GM12865 (cell line): ENCODE data around the gene CATSPER3.

Source experiments
- DNase-seq: peaks from one replicate; pipeline ENCODE4 v3.0.0; 2010; ENCODE audit warnings: low read depth
- H3K4me3 ChIP-seq: 2 replicates; pipeline ENCODE4 v1.5.1; 2011; ENCODE audit warnings: mild to moderate bottlenecking, low read depth, low read length, control low read depth
- TF ChIP-seq, protein P1 (sequence below): IDR thresholded peaks from 2 replicates; pipeline ENCODE4 v1.5.1; 2011; ENCODE audit warnings: low read length, control low read depth, low read depth, inconsistent platforms; ENCODE audit not compliant: insufficient read depth; ENCODE audit errors: missing control alignments

The CATSPER3 gene

GRCh38 chr5:135013947-135014570, 46.4 kb downstream of the CATSPER3 start:
- TF ChIP-seq, protein P1, sequence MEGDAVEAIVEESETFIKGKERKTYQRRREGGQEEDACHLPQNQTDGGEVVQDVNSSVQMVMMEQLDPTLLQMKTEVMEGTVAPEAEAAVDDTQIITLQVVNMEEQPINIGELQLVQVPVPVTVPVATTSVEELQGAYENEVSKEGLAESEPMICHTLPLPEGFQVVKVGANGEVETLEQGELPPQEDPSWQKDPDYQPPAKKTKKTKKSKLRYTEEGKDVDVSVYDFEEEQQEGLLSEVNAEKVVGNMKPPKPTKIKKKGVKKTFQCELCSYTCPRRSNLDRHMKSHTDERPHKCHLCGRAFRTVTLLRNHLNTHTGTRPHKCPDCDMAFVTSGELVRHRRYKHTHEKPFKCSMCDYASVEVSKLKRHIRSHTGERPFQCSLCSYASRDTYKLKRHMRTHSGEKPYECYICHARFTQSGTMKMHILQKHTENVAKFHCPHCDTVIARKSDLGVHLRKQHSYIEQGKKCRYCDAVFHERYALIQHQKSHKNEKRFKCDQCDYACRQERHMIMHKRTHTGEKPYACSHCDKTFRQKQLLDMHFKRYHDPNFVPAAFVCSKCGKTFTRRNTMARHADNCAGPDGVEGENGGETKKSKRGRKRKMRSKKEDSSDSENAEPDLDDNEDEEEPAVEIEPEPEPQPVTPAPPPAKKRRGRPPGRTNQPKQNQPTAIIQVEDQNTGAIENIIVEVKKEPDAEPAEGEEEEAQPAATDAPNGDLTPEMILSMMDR = no peak
- DNase-seq = no peak
- H3K4me3 ChIP-seq = no peak overlapping the region

GRCh38 chr5:135015942-135016341, 48.2 kb downstream of the CATSPER3 start:
- TF ChIP-seq, protein P1 = no peak
- H3K4me3 ChIP-seq = no peak overlapping the region
- no peak for DNase-seq

DNA sequence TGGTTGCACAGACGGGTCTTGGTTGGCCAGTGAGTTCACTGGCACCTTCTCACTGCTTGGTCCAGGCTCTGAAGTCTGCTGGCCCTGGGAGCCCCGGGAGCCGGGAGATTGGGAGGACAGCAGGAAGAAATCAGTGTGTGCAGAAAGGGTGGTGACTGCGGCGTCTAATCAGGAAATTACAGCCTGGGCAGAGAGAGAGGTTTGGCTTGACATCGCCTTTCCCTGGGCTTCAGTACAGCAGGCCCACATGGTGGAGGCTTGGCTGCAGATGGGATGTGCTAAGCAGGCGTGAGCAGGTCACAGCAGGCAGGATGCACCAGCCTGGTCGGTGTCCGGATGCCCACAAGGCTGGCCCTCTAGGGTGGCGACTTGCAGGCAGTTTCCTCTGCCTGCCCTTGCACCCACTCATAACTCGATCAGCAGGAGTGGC, 49.2 kb downstream of the CATSPER3 start:
- no peak for DNase-seq
- no peak overlapping the region for H3K4me3 ChIP-seq
- TF ChIP-seq, protein P1 = no peak

DNA sequence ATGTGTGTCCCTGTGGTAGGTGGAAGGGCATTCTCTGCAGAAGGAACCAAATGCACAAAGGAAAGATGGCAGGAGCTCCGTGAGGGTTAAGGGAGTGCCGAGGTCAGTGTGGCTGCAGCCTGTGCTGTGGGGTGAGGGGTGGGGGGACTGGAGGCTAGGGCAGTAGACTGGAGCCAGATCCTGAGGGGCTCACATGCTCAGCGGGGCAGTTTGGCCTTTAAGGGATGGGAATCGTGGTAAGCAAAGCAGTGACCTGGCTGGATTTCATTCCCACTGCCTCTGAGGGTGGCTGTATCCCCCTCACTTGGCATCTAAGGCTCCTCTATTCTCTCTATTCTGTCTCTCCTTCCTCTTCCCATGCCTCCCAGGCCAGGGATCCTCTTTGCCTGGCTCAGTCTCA, 50.8 kb downstream of the CATSPER3 start:
- DNase-seq = no peak
- H3K4me3 ChIP-seq = no peak overlapping the region
- TF ChIP-seq, protein P1 = no peak

DNA sequence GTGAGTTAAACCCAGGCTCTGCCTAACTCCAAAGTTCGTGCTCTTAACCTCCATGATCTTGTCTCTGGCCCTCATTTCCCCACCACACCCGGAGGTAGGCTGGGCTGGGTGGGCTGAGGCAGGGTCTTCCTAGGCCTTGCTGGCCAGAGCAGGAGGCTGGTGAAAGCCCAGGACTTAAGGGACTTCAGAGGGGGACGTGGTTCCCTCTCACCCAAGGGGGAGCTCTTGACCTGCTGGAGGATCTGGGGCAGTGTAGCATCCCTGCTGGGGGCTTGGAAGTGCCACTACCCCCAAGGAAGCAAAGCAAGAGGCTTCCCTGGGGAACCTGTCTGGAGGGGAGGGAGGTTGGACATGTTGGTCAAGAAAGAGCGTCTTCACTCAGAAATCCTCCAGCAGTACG, 51.6 kb downstream of the CATSPER3 start:
- TF ChIP-seq, protein P1 = no peak
- no peak for DNase-seq
- H3K4me3 ChIP-seq = no peak overlapping the region

GRCh38 chr5:135020111-135020895, 52.6 kb downstream of the CATSPER3 start:
- TF ChIP-seq, protein P1 = no peak
- no peak for DNase-seq
- no peak overlapping the region for H3K4me3 ChIP-seq
